Ectodermal cell (in vitro differentiated cells): Measurements from ENCODE around the gene SLC39A13. TPM values are rescaled to one million over a fixed set of nuclear protein-coding genes. Genes with fewer than 3 reads are reported as not detected.

Experiments used
- H3K27ac ChIP-seq: 2 replicates; pipeline ENCODE4 v1.7.0; 2013; ENCODE audit warnings: mild to moderate bottlenecking, low read depth, low read length; ENCODE audit not compliant: insufficient read depth, poor library complexity, severe bottlenecking
- H3K27me3 ChIP-seq: 2 replicates; pipeline ENCODE4 v1.7.0; 2013; ENCODE audit warnings: mild to moderate bottlenecking, low read length; ENCODE audit not compliant: insufficient read depth, control insufficient read depth, poor library complexity, severe bottlenecking
- H3K36me3 ChIP-seq: one replicate; pipeline ENCODE4 v1.7.0; 2013; ENCODE audit warnings: low read length; ENCODE audit not compliant: control insufficient read depth, insufficient read depth
- H3K4me1 ChIP-seq: one replicate; pipeline ENCODE4 v1.7.0; 2013; ENCODE audit warnings: low read length; ENCODE audit not compliant: control insufficient read depth, insufficient read depth
- H3K4me3 ChIP-seq: 2 replicates; pipeline ENCODE4 v1.7.0; 2013; ENCODE audit warnings: low read depth, low read length, control low read depth; ENCODE audit not compliant: insufficient read depth
- H3K9me3 ChIP-seq: 2 replicates; pipeline ENCODE4 v1.7.0; 2013; ENCODE audit warnings: mild to moderate bottlenecking, low read length, moderate library complexity; ENCODE audit not compliant: control insufficient read depth
- WGBS, 2 experiments: methylation state at CpG; one replicate each; pipeline ENCODE4 v1.1.7; 2013; ENCODE audit warnings: missing lambda C conversion rate in 2 of 2; 5-methylcytosine and 5-hydroxymethylcytosine counted together
- polyA plus RNA-seq, 4 experiments: library from polyadenylated mRNA; stranded (reverse); fragments of 50-300 nt; gene quantifications; one replicate each; pipeline ENCODE4 v1.2.3, GENCODE V29; 2013

Gene SLC39A13
- polyA plus RNA-seq (2013, experiment 1 of 4) = 33.2 TPM
- 27.7 TPM for polyA plus RNA-seq (2013, experiment 2 of 4)
- polyA plus RNA-seq (2013, experiment 3 of 4) = 27.8 TPM
- 31.4 TPM for polyA plus RNA-seq (2013, experiment 4 of 4)

DNA sequence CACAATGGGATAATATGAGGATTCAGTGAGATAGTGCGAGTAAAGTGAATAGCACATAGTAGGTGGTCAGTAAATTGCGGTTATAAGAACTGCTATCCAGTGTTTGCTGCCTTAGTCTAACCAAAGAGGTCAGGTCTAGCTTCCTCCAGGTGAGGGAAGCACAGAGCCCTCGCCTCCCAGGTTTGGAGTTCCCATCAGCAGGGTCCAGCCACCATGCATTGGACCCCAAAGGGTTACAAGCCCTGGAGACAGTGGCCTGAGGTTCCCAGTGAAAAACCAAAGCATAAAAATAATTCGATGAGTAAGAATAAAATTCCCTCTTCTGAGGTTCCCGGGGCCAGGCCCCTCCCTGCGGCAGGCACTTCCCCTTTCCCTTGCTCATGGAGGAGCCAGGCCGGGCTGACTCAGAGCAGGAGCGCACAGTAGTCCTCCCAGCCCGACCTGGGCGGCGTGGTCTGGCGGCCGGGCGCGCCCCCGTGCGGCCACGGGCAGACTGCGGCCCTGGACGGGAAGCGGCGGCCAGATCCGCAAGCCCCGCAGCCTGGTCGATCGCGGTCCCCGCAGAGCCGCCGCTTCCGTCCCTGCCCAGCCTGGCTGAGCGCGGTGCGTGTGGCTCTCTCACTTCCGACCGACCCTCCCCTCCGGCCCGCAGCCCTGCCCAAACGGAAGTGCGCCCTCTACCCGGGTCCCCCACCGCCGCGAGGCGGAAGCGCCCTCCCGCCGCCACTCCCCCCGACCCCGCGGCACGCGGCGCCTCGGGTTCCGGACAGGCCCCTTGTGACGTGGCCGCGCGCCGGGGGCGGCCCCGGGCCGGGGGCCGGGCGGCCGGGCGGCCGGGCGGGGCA, at the start of gene SLC39A13:
Gene SLC39A13, plus strand, starts transcription at position 845 of the 845 bp plus-strand sequence. CDS start 1,505 bp downstream, outside the sequence.
- no peaks in the 10 kb centered on the region for H3K27me3 ChIP-seq
- H3K4me1 ChIP-seq = peaks cover 8% of the 10 kb centered on the region
- peak within 1 kb of the TSS; percentile 75 for H3K27ac ChIP-seq
- H3K9me3 ChIP-seq = no peaks in the 10 kb centered on the region
- WGBS, 2 experiments = 2% methylated on average over 70 of the region's 70 CpGs
- H3K4me3 ChIP-seq = peak within 1 kb of the TSS; percentile 71
- H3K36me3 ChIP-seq = no peaks in the 10 kb centered on the region

DNA sequence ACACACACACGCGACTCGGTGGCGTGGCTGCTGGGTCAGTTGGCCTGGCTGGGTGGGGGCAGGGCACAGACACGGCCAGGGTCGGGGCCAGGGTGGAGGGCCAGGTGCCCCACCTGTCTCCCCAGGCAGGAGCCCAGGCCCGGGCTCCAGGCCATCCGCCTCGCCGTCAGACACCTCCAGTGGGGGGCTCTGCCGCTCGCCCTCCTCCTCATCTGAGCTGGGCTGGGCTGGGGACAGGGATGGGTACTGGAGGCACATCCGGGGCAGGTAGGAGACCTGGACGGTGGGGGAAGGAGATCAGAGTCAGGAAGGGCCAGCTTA, 49.7 kb upstream of the SLC39A13 start:
- no peaks in the 10 kb centered on the region for H3K9me3 ChIP-seq
- 90 to 91% methylated on average over 14 of the region's 14 CpGs for whole genome bisulfite sequencing, 2 experiments
- no peaks in the 10 kb centered on the region for H3K4me1 ChIP-seq
- no peaks in the 10 kb centered on the region for H3K36me3 ChIP-seq
- no peak overlapping the region for H3K27ac ChIP-seq
- H3K4me3 ChIP-seq = no peak overlapping the region
- H3K27me3 ChIP-seq = no peaks in the 10 kb centered on the region

DNA sequence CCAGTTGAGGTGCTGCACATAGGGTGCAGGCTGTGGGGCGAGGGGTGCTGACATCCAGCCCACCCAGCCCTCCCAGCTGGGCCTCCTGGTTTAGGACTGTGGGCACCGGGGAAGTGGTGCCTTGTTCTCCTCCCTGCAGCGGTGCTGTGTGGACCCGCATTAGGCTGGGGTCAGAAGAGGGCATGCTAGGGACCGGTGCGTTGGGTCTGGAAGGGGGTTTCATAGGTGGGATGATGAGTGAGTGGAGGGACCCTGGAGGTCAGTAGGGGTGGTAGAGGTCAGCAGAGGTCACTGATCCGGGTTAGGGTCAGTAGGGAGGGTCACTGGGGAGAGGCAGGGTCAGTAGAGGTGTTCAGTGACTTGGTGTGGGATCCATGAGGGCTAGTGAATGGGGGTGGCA, 49.2 kb upstream of the SLC39A13 start:
- Histone ChIP-seq H3K4me3 (no peak overlapping the region), H3K9me3 (no peaks in the 10 kb centered on the region), H3K27me3 (no peaks in the 10 kb centered on the region), H3K36me3 (no peaks in the 10 kb centered on the region), H3K4me1 (no peaks in the 10 kb centered on the region), H3K27ac (no peak overlapping the region)
- WGBS, 2 experiments = 91 to 93% methylated on average over 7 of the region's 7 CpGs

DNA sequence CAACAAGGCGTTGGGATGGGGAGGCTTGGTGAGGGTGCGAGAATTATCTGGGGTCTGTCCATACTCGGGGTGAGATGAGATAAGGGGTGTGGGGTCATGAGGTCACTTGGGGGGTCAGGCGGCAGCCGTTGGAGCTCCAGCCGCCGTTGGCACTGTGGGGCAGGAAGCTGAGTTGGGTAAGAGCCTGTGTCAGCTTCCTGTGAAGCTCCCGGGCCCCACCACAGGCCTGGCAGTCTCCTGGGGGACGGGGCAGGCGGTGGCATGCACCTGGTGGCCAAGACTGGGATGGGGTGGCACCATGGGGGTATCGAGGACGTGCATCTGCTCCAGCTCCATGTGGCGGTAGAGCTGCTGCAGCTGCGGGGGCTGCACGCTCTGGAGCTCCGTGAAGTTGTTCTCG, 48.8 kb upstream of the SLC39A13 start:
- no peaks in the 10 kb centered on the region for H3K36me3 ChIP-seq
- no peaks in the 10 kb centered on the region for H3K27me3 ChIP-seq
- no peaks in the 10 kb centered on the region for H3K4me1 ChIP-seq
- 93% methylated on average over 17 of the region's 17 CpGs for WGBS, 2 experiments
- H3K9me3 ChIP-seq = no peaks in the 10 kb centered on the region
- no peak overlapping the region for H3K4me3 ChIP-seq
- no peak overlapping the region for H3K27ac ChIP-seq

DNA sequence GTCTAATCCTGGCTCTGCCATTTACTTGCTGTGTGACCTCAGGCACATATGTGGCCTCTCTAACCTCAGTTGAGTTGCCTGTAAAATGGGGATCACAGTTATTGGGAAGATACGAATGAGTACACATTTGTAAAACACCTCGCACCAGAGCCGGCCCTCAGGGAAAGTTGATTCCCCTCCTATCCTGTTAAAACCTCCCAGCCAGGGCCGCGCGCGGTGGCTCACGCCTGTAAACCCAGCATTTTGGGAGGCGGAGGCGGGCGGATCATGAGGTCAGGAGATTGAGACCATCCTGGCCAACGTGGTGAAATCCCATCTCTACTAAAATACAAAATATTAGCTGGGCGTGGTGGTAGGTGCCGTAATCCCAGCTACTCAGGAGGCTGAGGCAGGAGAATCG, 48.0 kb upstream of the SLC39A13 start:
- Histone ChIP-seq H3K27ac (no peak overlapping the region), H3K4me1 (no peaks in the 10 kb centered on the region)
- WGBS, 2 experiments = 93 to 94% methylated on average over 15 of the region's 15 CpGs

DNA sequence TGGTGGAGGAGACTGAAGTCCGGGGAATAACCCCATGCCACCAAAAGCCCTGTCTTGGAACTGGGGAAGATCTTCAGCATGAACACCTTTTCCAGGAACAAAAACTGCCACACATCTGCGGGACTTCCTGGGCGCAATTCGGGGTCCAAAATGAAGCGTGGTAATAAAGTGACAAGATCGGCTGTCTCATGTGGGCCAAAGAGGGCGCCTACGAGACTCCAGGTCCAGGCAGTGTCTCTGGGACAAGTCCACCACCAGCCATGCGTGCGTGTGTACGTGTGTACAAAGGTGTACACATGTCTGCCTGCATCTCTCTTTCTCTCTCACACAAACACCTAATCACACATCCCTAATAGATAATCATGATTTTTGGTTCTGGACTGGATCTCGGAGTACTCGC, 47.0 kb upstream of the SLC39A13 start:
- Histone ChIP-seq H3K9me3 (no peaks in the 10 kb centered on the region), H3K4me3 (no peak overlapping the region), H3K27ac (no peak overlapping the region), H3K36me3 (no peaks in the 10 kb centered on the region), H3K4me1 (no peaks in the 10 kb centered on the region), H3K27me3 (no peaks in the 10 kb centered on the region)
- 92% methylated on average over 13 of the region's 13 CpGs for WGBS, 2 experiments

More for the DNA sequence above, 48.0 kb upstream of the SLC39A13 start:
- H3K27me3 ChIP-seq = no peaks in the 10 kb centered on the region
- H3K9me3 ChIP-seq = no peaks in the 10 kb centered on the region
- no peaks in the 10 kb centered on the region for H3K36me3 ChIP-seq
- no peak overlapping the region for H3K4me3 ChIP-seq

DNA sequence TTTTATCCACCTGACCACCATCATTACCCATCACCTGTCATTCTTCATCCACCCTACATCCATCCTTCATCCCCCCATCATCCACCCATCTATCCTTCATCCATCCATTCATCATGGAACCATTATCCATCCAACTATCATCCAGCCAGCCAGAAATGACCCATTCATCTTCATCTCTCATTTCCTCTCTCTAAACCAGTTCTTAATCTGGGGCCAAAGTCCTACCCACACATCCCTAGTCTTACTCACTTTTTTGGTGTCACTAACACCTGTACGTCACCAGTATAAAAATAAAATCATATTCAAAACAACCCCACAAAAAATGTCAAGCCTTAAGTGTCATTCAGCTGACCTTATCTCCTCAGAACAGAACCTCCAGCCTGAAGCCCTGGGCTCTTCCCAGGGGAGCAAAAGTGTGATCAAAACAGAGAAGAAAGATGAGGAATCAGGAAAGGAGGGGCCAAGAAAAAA, 42.3 kb upstream of the SLC39A13 start:
- Histone ChIP-seq H3K9me3 (no peaks in the 10 kb centered on the region), H3K27me3 (no peaks in the 10 kb centered on the region), H3K4me3 (no peak overlapping the region), H3K4me1 (no peaks in the 10 kb centered on the region), H3K27ac (no peak overlapping the region), H3K36me3 (no peaks in the 10 kb centered on the region)
- WGBS, 2 experiments = 91 to 95% methylated on average over 1 of the region's 1 CpG

DNA sequence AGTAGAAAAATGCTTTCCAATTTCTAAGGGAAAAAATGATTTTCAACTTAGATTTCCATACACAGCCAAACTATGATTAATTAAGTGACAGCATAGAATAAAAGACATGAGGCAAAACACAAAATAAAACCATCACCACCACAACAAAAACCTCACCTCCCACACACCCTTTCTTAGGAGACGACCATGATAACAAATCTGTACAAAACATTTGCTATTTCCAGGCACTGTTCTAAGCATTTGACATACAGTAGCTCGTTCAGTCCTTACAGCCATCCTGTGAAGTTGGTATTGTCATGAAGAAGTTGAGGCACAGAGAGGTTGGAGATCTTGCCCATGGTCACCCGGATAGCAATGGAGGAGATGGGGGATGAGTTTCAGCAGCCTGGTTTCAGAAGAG, 38.7 kb upstream of the SLC39A13 start:
- WGBS, 2 experiments = 84 to 85% methylated on average over 3 of the region's 3 CpGs
- Histone ChIP-seq H3K36me3 (no peaks in the 10 kb centered on the region), H3K9me3 (no peaks in the 10 kb centered on the region), H3K4me1 (no peaks in the 10 kb centered on the region), H3K27me3 (no peaks in the 10 kb centered on the region), H3K27ac (no peak overlapping the region), H3K4me3 (no peak overlapping the region)

DNA sequence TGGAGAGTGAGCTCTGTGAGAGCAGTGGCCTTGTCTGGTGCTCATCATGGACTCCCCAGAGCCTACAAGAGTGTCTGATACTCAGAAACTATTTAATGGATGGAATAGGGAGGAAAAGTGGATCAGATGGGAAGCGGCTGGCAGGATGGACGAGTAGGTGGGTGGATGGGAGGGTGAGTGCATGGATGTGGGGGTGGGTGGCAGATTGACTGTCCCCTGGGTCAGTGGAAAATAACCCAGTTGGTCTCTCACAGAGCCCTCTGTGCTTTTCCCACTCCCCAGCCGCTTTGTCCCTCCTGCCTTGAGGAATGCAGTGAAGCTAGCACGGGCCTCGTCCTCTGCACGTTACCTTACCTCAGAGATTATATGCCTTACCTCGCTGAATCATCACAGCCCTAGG, 36.0 kb upstream of the SLC39A13 start:
- no peaks in the 10 kb centered on the region for H3K9me3 ChIP-seq
- 79 to 82% methylated on average over 7 of the region's 7 CpGs for WGBS, 2 experiments
- H3K36me3 ChIP-seq = no peaks in the 10 kb centered on the region

DNA sequence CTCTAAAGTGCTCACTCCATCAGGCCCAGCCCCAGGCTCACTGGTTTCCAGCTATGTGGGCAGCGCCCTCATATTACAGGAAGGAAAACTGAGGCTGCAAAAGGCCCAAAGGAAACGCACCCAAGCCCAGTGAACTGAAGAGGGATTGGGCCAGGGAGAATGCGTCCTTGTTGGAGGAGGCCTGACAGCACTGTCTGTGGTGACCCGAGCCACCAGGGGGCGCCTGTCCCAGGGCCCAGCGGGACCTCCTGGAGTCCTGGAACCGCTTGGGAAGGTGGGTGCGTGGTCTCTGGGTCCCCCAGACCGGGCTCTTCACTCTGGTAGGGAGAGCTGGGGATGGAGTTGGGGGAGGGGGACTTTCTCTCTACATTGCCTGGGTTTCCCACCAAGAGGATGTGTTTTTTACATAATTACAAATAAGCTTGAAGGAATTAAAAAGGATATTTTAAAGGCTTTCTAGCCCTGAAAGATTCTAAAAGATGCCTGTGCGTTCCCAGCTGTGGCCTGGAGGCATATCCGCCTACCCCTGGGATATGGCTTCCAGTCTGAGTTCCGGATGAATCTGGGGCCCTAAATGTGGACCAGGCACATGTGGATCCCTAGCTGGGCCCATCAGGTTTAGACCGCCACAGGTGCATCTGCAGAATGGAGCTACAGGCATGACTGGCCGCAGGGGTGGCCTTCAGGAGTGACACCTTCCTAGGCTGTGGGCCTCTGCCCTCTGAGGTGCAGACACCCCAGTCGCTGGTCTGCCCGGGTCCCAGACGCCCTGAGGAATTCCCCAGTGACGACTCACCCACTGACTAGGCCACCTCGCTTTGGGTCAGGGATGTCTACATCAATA, 34.3 kb upstream of the SLC39A13 start:
- Histone ChIP-seq H3K36me3 (no peaks in the 10 kb centered on the region), H3K27me3 (no peaks in the 10 kb centered on the region), H3K4me1 (no peaks in the 10 kb centered on the region), H3K4me3 (no peak overlapping the region), H3K9me3 (no peaks in the 10 kb centered on the region), H3K27ac (no peak overlapping the region)
- 55 to 59% methylated on average over 19 of the region's 19 CpGs for WGBS, 2 experiments

More for the DNA sequence above, 36.0 kb upstream of the SLC39A13 start:
- Histone ChIP-seq H3K27ac (no peak overlapping the region), H3K4me1 (no peaks in the 10 kb centered on the region), H3K4me3 (no peak overlapping the region), H3K27me3 (no peaks in the 10 kb centered on the region)
